SK-N-SH treated with all-trans-retinoic acid at 6 μM for 48 hours (cell line): Measurements from ENCODE around the gene NPAS3.

ENCODE experiments used
- ARNTL ChIP-seq: fragments of 450-650 bp; formaldehyde crosslinking; IDR thresholded peaks from 2 replicates; pipeline ENCODE4 v1.5.0; 2020; ENCODE audit warnings: low read depth, mild to moderate bottlenecking, moderate library complexity, borderline replicate concordance
- BACH2 ChIP-seq: fragments of 250-450 bp; sonication (Bioruptor Pico); IDR thresholded peaks from 2 replicates; pipeline ENCODE4 v1.9.0; 2021; ENCODE audit warnings: mild to moderate bottlenecking, borderline replicate concordance
- CSDC2 ChIP-seq: fragments of 250-450 bp; sonication (Bioruptor Pico); IDR thresholded peaks from 2 replicates; pipeline ENCODE4 v1.5.0; 2020; ENCODE audit warnings: mild to moderate bottlenecking, moderate library complexity
- ISL1 ChIP-seq: fragments of 250-450 bp; sonication (Bioruptor Pico); IDR thresholded peaks from 2 replicates; pipeline ENCODE4 v2.1.2; 2022; ENCODE audit warnings: mild to moderate bottlenecking, moderate library complexity
- OSR1 ChIP-seq: fragments of 250-450 bp; sonication (Bioruptor Pico); IDR thresholded peaks from 2 replicates; pipeline ENCODE4 v1.8.0; 2022; ENCODE audit warnings: moderate library complexity, mild to moderate bottlenecking, inconsistent platforms
- PATZ1 ChIP-seq: fragments of 250-450 bp; sonication (Bioruptor Pico); IDR thresholded peaks from 2 replicates; pipeline ENCODE4 v1.8.0; 2020; ENCODE audit warnings: mild to moderate bottlenecking, moderate library complexity, borderline replicate concordance
- POU6F1 ChIP-seq: fragments of 250-450 bp; sonication (Bioruptor Pico); IDR thresholded peaks from 2 replicates; pipeline ENCODE4 v1.8.0; 2021; ENCODE audit warnings: low read depth, mild to moderate bottlenecking, moderate library complexity, borderline replicate concordance
- PPARA ChIP-seq: fragments of 250-450 bp; sonication (Bioruptor Pico); IDR thresholded peaks from 2 replicates; pipeline ENCODE4 v1.5.0; 2020; ENCODE audit warnings: mild to moderate bottlenecking, borderline replicate concordance
- ZFP30 ChIP-seq: fragments of 450-650 bp; formaldehyde crosslinking; IDR thresholded peaks from 2 replicates; pipeline ENCODE4 v1.5.0; 2022; ENCODE audit warnings: mild to moderate bottlenecking, moderate library complexity
- ZNF565 ChIP-seq: fragments of 450-650 bp; formaldehyde crosslinking; conservative IDR thresholded peaks from 2 replicates; pipeline ENCODE4 v1.5.0; 2020; ENCODE audit warnings: low read depth, mild to moderate bottlenecking, moderate library complexity

GRCh38 chr14:33493266-33493665 is 554.6 kb downstream of the NPAS3 start:
- TF ChIP-seq PATZ1 (CRISPR knock-in tag) (no peak), PPARA (CRISPR knock-in tag) (no peak), OSR1 (CRISPR knock-in tag) (no peak), ARNTL (CRISPR knock-in tag) (no peak), CSDC2 (CRISPR knock-in tag) (no peak), ISL1 (no peak), BACH2 (CRISPR knock-in tag) (no peak), ZFP30 (CRISPR knock-in tag) (no peak), POU6F1 (CRISPR knock-in tag) (no peak), ZNF565 (CRISPR knock-in tag) (no peak)
